Pulmonary artery endothelial cell (primary cell): ENCODE data around the gene PSAP. TPM values are rescaled to one million over a fixed set of nuclear protein-coding genes. Genes with fewer than 3 reads are reported as not detected.
"Not testable (repeated sequence)": the region's sequence is repeated elsewhere in the genome, so short reads cannot be mapped to it uniquely, and the experiment has no call there.

ENCODE experiments used
- DNase-seq: peaks from one replicate; pipeline ENCODE4 v3.0.0-alpha.2; 2011; ENCODE audit warnings: low read depth, low spot score
- total RNA-seq: library from RNA; depleted of rRNA; stranded (reverse); fragments of >200 nt; gene quantifications from 2 replicates; pipeline ENCODE4 v1.2.3, GENCODE V29; 2014

PSAP gene
- total RNA-seq = 664 and 790 TPM in 2 replicates

- peak; percentile 89 for DNase-seq
These were observed at the start of gene PSAP for GRCh38 chr10:71850743-71851464. Gene PSAP, minus strand, starts transcription at chr10:71851251. Its CDS starts 30 bp downstream, at chr10:71851221.

- DNase-seq = no peak
These were observed 49.6 kb upstream of the PSAP start for GRCh38 chr10:71900441-71901180.

- DNase-seq = no peak
These were observed 48.8 kb upstream of the PSAP start for GRCh38 chr10:71899665-71900412.

- not testable (repeated sequence) for DNase-seq
These were observed 47.3 kb upstream of the PSAP start for GRCh38 chr10:71898346-71898745.

- no peak for DNase-seq
These were observed 42.9 kb upstream of the PSAP start for GRCh38 chr10:71893920-71894319.

- no peak for DNase-seq
These were observed 42.3 kb upstream of the PSAP start for GRCh38 chr10:71893258-71893815.

- DNase-seq = no peak
These were observed 40.4 kb upstream of the PSAP start for GRCh38 chr10:71891437-71891836.

GRCh38 chr10:71889388-71889987 lies 38.4 kb upstream of the PSAP start:
- DNase-seq = no peak

- DNase-seq = no peak
These were observed 37.8 kb upstream of the PSAP start for GRCh38 chr10:71888623-71889387.

GRCh38 chr10:71888248-71888622 lies 37.2 kb upstream of the PSAP start:
- no peak for DNase-seq

- DNase-seq = no peak
These were observed 36.7 kb upstream of the PSAP start for GRCh38 chr10:71887743-71888142.

- DNase-seq = peak; percentile 41
These were observed 32.0 kb upstream of the PSAP start for GRCh38 chr10:71882813-71883659.

- DNase-seq = no peak
These were observed 30.8 kb upstream of the PSAP start for GRCh38 chr10:71881647-71882355.

GRCh38 chr10:71881307-71881624 lies 30.2 kb upstream of the PSAP start:
- DNase-seq = not testable (repeated sequence)

- DNase-seq = no peak
These were observed 29.6 kb upstream of the PSAP start for GRCh38 chr10:71880425-71881306.

- DNase-seq = no peak
These were observed 27.4 kb upstream of the PSAP start for GRCh38 chr10:71878327-71879034.

GRCh38 chr10:71877821-71878220 lies 26.8 kb upstream of the PSAP start:
- DNase-seq = no peak
